ENCODE data around the gene HYAL2. TPM values are rescaled to one million over a fixed set of nuclear protein-coding genes. Genes with fewer than 3 reads are reported as not detected.

HYAL2 gene
- total and polyA plus RNA-seq, 2 of the 8 experiments (the other 6 are each of a cell fraction or from before 2014, with no cell fraction given), result 51.9 to 176 TPM

DNA sequence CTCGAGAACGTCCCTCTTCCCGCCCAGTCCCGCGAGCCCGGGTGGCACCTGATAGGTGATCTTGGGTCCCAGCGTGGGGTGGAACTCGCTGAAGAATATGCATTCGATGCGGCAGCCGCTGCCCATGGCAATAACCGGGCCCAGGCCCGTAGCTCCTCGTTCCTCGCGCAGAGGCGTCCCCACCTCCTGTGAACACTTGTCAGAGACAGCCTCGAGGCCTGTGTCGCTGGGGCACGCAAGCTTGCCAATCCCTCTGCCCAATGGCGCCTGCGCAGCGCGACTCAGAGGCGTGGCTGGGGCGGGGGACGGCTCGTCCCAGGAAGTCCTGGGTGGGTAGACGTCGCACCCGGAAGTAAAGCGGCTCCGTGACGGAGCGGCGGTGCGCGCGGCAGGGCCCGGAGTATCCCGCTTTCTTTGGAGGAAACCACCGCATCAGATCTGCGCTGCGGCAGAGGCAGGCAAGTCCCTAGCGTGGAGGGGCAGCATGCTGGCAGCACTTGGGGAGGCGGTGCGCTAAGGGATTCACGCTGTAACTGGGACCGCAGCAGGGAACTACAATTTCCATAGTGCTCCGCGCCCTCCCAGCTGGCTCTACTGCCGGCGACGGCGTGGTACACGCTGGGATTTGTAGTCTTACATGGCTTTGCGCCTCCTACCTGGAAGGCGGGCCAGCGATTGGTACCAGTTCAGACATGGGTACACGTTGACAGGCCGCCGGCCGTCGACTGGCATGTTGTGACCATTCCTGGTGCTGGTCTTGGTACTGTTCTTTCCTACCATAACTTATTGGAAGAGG lies 28.2 kb upstream of the HYAL2 start, which contains the start of the genes CYB561D2 and NPRL2 (continued):
- TF ChIP-seq BACH1 (IDR thresholded peaks at IDR 0.05; ENCODE audit: low read length), result 0 out of 2 replicates have a peak, but pooled peaks have one; percentile 19
- TF ChIP-seq, protein P1, sequence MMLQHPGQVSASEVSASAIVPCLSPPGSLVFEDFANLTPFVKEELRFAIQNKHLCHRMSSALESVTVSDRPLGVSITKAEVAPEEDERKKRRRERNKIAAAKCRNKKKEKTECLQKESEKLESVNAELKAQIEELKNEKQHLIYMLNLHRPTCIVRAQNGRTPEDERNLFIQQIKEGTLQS (IDR thresholded peaks at IDR 0.05; ENCODE audit: insufficient read depth, low read depth, low read length), result peak; percentile 59; the same call in 1 of the 2 replicates
- TF ChIP-seq TCF12 (IDR thresholded peaks at IDR 0.05; ENCODE audit: low read depth, low read length), result no peak
- TF ChIP-seq RNF2 (IDR thresholded peaks at IDR 0.05; ENCODE audit: borderline replicate concordance, low read depth, low read length, missing control alignments, poor library complexity, severe bottlenecking), result no peak
- TF ChIP-seq GABPA (IDR thresholded peaks at IDR 0.05; ENCODE audit: borderline replicate concordance, insufficient read depth, low read length), result peak; percentile 47; the same call in 1 of the 2 replicates
- peak; percentile 88 for TF ChIP-seq ASH2L (IDR thresholded peaks at IDR 0.05; ENCODE audit: low read length)
- TF ChIP-seq SIRT6 (IDR thresholded peaks at IDR 0.05; ENCODE audit: low read length), result no peak
- TF ChIP-seq SAP30 (IDR thresholded peaks at IDR 0.05; ENCODE audit: insufficient read depth, insufficient replicate concordance, low read length), result peak; percentile 84
- TF ChIP-seq SIX5 (IDR thresholded peaks at IDR 0.05; ENCODE audit: low read depth, low read length), result peak; percentile 98
- no peak for TF ChIP-seq JUN (IDR thresholded peaks at IDR 0.05; ENCODE audit: low read depth, low read length)
- no peak for TF ChIP-seq RFX5 (IDR thresholded peaks at IDR 0.05; ENCODE audit: borderline replicate concordance, low read depth, low read length)
- TF ChIP-seq HDAC2 (IDR thresholded peaks at IDR 0.05; ENCODE audit: borderline replicate concordance in 1 of 2, low read depth in 2 of 2, low read length in 2 of 2), result peak; percentile 55 to 92; a peak in 1 of 4 replicates
- TF ChIP-seq, protein P2, sequence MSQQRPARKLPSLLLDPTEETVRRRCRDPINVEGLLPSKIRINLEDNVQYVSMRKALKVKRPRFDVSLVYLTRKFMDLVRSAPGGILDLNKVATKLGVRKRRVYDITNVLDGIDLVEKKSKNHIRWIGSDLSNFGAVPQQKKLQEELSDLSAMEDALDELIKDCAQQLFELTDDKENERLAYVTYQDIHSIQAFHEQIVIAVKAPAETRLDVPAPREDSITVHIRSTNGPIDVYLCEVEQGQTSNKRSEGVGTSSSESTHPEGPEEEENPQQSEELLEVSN (IDR thresholded peaks at IDR 0.05), result peak; percentile 96
- no peak for TF ChIP-seq BRCA1 (IDR thresholded peaks at IDR 0.05; ENCODE audit: low read depth, low read length)
